ENCODE measurements around the gene SLC8A1. TPM values are rescaled to one million over a fixed set of nuclear protein-coding genes. Genes with fewer than 3 reads are reported as not detected.

Gene SLC8A1
- total RNA-seq, 1 experiment from 2014 or later, result 1.7 TPM

DNA sequence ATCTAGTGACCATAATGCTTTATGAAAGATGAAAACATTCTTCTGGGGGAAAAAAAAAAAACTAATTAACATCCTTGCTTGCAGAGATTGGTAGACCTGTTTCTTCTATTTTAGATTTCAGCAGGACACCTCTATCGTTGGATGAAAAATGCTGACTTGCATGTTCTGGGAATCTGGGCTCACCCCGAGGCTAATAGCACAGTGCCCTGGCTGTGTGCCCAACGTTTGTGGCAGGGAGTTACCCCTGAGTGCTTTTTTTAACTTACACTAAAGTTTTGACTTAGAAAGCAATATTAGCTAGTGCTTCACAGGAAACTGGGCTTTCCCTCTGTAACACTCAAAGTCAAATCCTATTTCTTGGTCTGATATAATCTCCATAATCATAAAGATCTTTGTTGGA is 233.2 kb downstream of the SLC8A1 start:
- Histone ChIP-seq H3K27me3 (ENCODE audit: control insufficient read depth, insufficient read depth, low read length) (no peaks in the 10 kb centered on the region), H3K4me3 (ENCODE audit: insufficient read depth, low read depth, low read length) (no peak overlapping the region), H3K36me3 (replicated peaks; ENCODE audit: control insufficient read depth, insufficient read depth, low read length) (no peaks in the 10 kb centered on the region)
- DNase-seq, result no peak

DNA sequence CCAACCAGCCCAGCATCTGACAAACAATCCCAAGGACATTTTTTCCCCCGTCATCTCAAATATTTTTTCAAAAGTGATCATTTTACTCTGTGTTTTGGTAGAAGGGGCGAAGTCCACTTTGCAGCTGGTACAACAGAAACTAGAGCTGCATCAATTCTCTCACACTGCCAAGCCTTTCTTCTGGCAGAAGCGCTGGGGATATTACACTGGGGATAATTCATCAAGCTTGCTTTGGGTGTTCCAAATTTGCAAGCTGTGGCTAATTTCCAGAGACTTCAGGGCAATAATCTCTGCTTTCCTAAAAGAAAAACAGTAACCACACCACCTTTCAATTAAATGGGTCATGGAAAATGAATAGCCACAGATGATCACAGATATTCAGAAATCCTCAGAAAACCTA is 238.3 kb downstream of the SLC8A1 start:
- Histone ChIP-seq H3K36me3 (replicated peaks; ENCODE audit: control insufficient read depth, insufficient read depth, low read length) (no peaks in the 10 kb centered on the region), H3K4me3 (ENCODE audit: insufficient read depth, low read depth, low read length) (no peak overlapping the region), H3K27me3 (ENCODE audit: control insufficient read depth, insufficient read depth, low read length) (no peaks in the 10 kb centered on the region)
- DNase-seq, result no peak

DNA sequence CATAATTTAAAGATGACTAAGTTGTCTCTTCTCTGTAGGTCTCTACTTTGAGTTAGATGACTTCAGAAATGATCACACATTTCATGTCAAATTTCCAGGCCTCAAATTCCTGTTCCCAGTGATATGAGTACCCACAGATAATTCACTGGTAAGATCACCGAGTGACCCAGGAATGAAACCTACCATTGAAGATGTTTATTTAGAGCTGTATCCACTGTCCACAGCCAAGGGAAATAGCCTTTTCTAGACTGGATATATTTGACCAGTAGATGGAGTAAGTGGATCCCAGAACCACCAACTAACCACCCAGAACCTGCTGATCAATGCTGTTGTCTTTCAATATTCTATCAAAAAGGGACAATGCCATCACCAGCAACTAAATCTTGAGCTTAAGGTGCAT is 238.8 kb downstream of the SLC8A1 start:
- H3K27me3 ChIP-seq (ENCODE audit: control insufficient read depth, insufficient read depth, low read length), result no peaks in the 10 kb centered on the region
- H3K4me3 ChIP-seq (ENCODE audit: insufficient read depth, low read depth, low read length), result no peak overlapping the region
- peak; percentile 7 for DNase-seq
- no peaks in the 10 kb centered on the region for H3K36me3 ChIP-seq (replicated peaks; ENCODE audit: control insufficient read depth, insufficient read depth, low read length)

DNA sequence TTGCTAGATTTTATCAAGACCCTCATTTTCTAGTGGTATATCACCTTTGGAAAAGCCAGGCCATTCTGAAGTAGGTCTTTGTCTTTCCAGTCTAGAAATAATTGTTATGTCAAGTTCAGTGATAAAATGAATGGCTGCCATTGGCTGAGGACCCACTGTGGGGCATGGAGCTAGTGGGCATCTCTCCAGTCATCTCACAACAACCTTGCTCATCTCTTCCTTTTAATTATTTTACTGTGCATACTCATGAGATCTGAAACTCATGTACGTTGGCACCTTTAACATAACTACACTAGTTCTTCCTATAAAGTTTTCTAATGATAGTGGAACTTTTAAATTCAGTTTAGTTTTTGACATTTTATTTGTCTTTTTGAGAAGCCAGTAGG is 240.9 kb downstream of the SLC8A1 start:
- Histone ChIP-seq H3K4me3 (ENCODE audit: insufficient read depth, low read depth, low read length) (no peak overlapping the region), H3K36me3 (replicated peaks; ENCODE audit: control insufficient read depth, insufficient read depth, low read length) (no peaks in the 10 kb centered on the region), H3K27me3 (ENCODE audit: control insufficient read depth, insufficient read depth, low read length) (no peaks in the 10 kb centered on the region)
- DNase-seq, result no peak

DNA sequence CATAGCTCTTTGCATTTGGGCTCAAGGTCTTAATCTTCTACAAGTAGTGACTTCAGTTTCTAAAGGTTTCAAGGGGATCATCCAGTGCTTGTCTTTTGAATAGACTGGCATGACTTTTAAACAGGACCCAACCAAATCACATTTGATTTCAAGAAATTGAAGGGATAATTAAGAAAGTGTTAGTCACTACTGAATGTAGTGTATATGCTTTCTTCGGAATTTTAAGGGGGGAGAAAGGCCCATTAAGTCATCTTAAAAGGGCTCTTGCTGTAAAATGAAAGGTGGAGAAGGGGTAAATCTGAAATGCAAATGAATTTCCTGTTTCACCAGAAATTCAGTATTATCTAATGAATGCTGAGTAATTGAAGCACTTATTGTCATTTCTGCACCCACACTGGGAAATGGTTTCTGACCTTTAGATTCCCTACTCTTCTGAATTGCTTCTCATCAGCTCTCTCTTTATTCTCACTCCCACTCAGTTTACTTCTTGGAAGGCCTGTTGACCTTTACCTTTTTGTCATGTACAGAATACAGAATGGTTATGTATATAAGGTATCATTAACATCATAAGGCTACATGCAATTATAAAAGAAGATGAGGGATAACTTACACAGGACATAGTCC is 241.4 kb downstream of the SLC8A1 start:
- no peak overlapping the region for H3K4me3 ChIP-seq (ENCODE audit: insufficient read depth, low read depth, low read length)
- H3K36me3 ChIP-seq (replicated peaks; ENCODE audit: control insufficient read depth, insufficient read depth, low read length), result no peaks in the 10 kb centered on the region
- no peak for DNase-seq
- H3K27me3 ChIP-seq (ENCODE audit: control insufficient read depth, insufficient read depth, low read length), result no peaks in the 10 kb centered on the region

DNA sequence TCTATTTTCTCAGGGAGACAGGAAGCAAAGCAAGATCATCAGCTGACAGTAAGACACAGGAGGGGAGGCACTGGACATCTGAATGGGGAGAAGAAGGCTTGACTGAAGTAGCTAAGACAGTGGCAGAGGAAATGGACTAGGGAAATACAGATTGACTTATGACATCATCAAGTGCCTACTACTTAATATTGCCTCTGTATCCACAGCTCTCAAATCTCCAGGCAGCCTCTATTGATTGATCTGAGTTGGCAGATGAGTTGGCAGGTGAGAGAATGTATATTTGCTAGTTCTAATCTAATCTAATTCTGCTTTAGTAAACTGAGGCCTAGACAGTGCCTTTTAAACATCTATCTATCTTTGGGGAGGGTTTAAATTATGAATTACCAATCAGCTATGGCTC is 242.1 kb downstream of the SLC8A1 start:
- no peaks in the 10 kb centered on the region for H3K36me3 ChIP-seq (replicated peaks; ENCODE audit: control insufficient read depth, insufficient read depth, low read length)
- no peak overlapping the region for H3K4me3 ChIP-seq (ENCODE audit: insufficient read depth, low read depth, low read length)

DNA sequence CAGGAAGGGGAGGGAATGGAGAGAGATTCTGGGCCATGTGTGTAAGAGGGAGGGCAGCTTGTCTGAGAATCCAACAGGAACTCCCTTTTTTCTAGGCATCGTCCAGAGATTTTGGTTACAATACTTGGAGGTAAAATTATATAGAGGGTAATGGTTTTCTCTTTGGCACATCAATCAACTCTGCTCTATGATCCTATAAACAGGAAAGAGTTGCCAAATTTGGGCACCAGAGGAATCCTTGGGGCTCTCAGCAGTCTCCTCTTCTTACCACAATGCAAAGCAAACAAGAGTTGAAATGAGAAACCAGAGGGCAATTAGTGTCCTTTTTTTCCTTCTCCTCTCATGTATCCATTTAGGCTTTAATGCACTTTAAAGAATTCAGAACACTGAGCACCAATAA is 243.4 kb downstream of the SLC8A1 start:
- Histone ChIP-seq H3K4me3 (ENCODE audit: insufficient read depth, low read depth, low read length) (no peak overlapping the region), H3K36me3 (replicated peaks; ENCODE audit: control insufficient read depth, insufficient read depth, low read length) (no peaks in the 10 kb centered on the region), H3K27me3 (ENCODE audit: control insufficient read depth, insufficient read depth, low read length) (no peaks in the 10 kb centered on the region)
- no peak for DNase-seq

More for the DNA sequence above, 242.1 kb downstream of the SLC8A1 start:
- no peak for DNase-seq
- no peaks in the 10 kb centered on the region for H3K27me3 ChIP-seq (ENCODE audit: control insufficient read depth, insufficient read depth, low read length)

DNA sequence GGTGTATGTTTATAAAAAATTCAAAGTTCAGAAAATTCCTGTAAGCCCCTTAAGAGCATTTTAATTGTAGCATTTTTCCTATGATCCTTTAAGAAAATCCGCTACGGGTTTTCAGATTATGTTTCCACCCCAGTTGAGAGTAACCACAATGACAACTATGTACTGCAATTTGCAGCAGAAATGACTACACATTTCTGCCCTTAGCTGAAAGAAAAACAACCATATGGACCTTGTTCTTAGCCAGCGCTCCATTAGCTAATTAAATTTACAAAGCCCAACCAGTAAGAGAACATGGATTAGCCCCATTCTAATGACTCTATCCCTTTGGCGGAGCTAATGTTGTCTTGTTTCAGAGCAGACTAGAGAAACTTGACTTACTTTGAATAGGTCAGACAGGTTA is 247.6 kb downstream of the SLC8A1 start:
- H3K27me3 ChIP-seq (ENCODE audit: control insufficient read depth, insufficient read depth, low read length), result no peaks in the 10 kb centered on the region
- no peaks in the 10 kb centered on the region for H3K36me3 ChIP-seq (replicated peaks; ENCODE audit: control insufficient read depth, insufficient read depth, low read length)
- DNase-seq, result no peak
- H3K4me3 ChIP-seq (ENCODE audit: insufficient read depth, low read depth, low read length), result no peak overlapping the region

DNA sequence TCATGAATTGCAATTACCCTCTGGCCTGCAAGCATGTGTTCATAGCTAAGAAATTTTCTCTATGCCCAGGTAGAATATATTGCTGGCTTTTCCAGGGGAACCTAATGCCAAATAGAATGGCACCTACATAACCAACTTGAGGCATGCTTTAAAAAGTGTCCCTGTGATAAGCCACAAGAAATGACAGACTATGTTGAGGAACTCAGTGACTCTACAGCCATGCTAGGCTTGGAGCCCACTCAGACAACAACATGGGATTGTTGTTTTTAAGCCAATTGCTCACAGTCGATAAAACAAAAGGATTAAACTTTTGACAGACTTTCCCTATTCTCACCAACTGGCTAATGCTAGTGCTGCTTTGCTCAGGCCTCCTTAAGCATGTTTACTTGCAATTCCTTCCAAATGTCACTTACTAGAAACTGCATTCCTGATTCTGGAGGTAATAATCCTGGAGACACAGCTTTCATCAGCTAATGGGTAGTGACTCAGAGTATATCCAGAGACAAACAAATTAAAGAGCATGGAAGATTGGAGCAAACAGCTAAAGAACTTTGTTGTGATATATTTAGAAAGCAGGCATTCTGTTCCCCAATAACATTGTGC is 249.0 kb downstream of the SLC8A1 start:
- H3K4me3 ChIP-seq (ENCODE audit: insufficient read depth, low read depth, low read length), result no peak overlapping the region
- no peaks in the 10 kb centered on the region for H3K36me3 ChIP-seq (replicated peaks; ENCODE audit: control insufficient read depth, insufficient read depth, low read length)
- H3K27me3 ChIP-seq (ENCODE audit: control insufficient read depth, insufficient read depth, low read length), result no peaks in the 10 kb centered on the region
- no peak for DNase-seq

DNA sequence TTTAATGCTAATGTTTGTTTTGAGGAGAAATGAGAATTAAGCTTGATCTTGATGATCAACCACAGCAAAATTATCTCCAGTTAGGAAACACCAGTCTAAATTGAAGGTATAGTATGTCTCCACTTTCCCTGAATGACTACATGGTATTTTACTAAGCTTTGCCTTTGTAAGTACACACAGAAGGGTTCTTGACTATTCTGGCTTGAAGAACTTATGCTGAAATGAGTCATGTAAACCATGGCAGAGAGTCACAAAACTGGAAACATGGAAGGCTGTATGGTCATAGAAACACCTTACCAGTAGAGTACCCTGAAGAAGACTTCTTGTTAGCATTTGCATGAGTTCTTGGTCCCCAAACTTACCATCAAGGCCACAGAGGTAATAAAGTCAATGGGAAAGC is 250.5 kb downstream of the SLC8A1 start:
- Histone ChIP-seq H3K36me3 (replicated peaks; ENCODE audit: control insufficient read depth, insufficient read depth, low read length) (no peaks in the 10 kb centered on the region), H3K4me3 (ENCODE audit: insufficient read depth, low read depth, low read length) (no peak overlapping the region), H3K27me3 (ENCODE audit: control insufficient read depth, insufficient read depth, low read length) (no peaks in the 10 kb centered on the region)
- no peak for DNase-seq

DNA sequence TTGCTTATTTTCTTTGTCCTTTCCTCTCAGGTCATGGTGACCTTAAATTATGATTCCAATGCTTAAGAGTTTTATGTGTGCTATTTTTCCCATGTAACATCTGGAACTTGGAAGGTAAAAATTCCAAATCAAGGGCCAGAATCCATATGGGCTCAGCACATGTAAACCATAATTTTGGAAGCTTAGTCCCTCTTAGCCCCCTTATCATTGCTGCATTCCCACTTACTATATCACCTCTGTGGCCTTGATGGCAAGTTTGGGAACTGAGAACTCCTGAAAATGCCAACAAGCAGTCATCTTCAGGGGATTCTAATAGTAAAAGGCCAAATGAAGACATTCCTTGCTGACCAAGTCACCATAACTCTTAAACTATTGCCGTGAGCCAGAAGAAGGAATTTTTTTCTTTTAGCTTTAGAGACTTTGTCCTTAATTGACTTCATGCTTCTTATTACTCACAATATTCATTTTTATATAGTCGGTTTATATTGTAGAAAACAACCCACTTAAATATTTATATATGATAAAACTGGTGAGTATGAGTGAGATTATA is 251.4 kb downstream of the SLC8A1 start:
- DNase-seq, result no peak
- Histone ChIP-seq H3K36me3 (replicated peaks; ENCODE audit: control insufficient read depth, insufficient read depth, low read length) (no peaks in the 10 kb centered on the region), H3K4me3 (ENCODE audit: insufficient read depth, low read depth, low read length) (no peak overlapping the region), H3K27me3 (ENCODE audit: control insufficient read depth, insufficient read depth, low read length) (no peaks in the 10 kb centered on the region)

DNA sequence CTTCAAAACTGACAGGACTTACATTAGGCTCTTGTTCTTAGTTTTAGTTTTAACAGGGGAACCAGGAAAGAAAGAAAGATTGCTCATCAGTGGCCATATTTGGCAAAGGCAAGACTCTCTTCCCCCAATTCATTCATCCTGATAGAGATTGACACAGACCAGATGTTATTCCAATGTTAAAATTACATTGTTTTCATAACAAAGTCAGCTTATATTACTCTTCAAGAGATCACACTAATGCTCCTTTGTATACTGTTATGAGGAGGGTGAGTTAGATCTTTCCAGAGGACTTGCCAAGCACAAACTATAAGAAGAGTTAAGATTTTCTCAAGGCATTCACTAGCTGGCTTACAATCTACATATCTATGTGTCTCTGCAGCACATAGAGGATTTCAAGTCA is 252.1 kb downstream of the SLC8A1 start:
- H3K36me3 ChIP-seq (replicated peaks; ENCODE audit: control insufficient read depth, insufficient read depth, low read length), result no peaks in the 10 kb centered on the region
- no peak overlapping the region for H3K4me3 ChIP-seq (ENCODE audit: insufficient read depth, low read depth, low read length)
- DNase-seq, result no peak
- no peaks in the 10 kb centered on the region for H3K27me3 ChIP-seq (ENCODE audit: control insufficient read depth, insufficient read depth, low read length)

DNA sequence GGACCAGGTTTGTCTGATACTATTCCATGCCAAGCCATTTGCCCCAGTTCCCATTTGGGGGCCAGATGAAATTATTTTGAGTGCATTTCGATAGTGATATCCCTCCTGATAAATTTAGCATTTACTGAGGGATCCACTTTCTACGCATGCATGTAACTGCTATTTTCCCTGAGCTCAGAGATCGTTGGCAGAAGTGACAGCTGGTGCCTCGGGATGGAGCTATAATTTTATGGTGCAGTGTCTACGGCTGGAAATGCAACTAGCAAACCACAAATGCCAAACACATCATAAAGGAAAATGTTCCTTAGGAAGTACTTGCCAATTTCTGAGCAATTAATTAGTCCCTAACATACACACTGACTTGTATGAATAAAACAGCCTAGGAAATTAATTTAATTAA is 254.8 kb downstream of the SLC8A1 start:
- Histone ChIP-seq H3K27me3 (ENCODE audit: control insufficient read depth, insufficient read depth, low read length) (no peaks in the 10 kb centered on the region), H3K4me3 (ENCODE audit: insufficient read depth, low read depth, low read length) (no peak overlapping the region), H3K36me3 (replicated peaks; ENCODE audit: control insufficient read depth, insufficient read depth, low read length) (no peaks in the 10 kb centered on the region)
- DNase-seq, result no peak

DNA sequence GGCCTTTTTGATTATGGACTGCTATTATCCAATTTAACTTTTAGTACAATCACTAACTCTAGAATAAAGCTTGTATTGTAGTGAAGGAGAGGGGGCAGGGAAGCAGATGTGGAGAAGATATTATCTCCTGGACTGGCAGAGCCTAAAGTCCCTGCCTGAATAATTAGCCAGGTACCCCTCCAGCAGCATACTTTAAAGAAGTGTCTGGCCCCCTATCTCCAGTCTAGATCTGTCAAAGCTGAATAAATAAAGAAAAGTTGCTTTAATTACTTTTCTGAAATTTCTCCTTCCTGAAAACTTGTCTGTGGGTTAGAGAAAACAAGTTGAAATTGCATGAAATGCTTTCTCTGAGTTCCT is 258.2 kb downstream of the SLC8A1 start:
- H3K4me3 ChIP-seq (ENCODE audit: insufficient read depth, low read depth, low read length), result no peak overlapping the region
- H3K36me3 ChIP-seq (replicated peaks; ENCODE audit: control insufficient read depth, insufficient read depth, low read length), result no peaks in the 10 kb centered on the region
- no peaks in the 10 kb centered on the region for H3K27me3 ChIP-seq (ENCODE audit: control insufficient read depth, insufficient read depth, low read length)
- no peak for DNase-seq

DNA sequence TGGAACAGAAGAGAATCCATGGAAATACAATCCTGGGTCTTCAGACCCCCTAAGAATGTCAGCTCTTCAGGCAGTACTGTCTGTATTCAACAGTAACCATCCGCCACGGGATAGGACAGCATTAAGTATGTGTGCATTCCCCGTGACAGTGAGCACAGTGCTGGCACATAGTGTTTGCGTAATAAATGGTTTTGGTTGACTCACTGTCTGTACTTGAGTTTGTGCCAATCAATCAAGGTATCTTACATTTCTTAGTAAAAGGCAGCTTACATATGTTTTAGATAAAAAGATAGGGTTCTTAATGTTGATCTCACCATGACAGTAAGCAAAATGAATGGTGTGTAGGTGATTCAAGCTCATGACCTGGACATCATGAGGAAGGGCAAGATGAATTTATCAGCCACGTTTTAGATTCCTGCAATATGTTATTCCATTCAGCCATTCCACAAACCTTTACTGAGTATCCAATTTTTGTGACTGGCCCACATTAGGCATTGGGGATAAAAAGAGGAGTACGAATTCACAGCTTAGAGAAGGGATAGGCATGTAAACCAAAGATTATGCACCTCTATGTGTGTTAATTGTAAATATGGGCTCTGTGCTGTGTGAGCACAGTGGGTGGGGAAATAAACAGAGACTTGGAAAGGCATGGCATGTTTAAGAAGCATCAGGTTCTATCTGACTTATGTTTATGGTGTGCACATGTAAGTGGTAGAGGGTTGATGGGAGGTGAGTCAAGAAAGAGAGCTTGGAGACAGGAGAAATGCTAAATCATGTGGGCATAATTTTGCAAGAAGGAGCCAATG is 258.8 kb downstream of the SLC8A1 start:
- DNase-seq, result no peak
- Histone ChIP-seq H3K4me3 (ENCODE audit: insufficient read depth, low read depth, low read length) (no peak overlapping the region), H3K36me3 (replicated peaks; ENCODE audit: control insufficient read depth, insufficient read depth, low read length) (no peaks in the 10 kb centered on the region), H3K27me3 (ENCODE audit: control insufficient read depth, insufficient read depth, low read length) (no peaks in the 10 kb centered on the region)

All from H7 (cell line).